Suprapubic skin (tissue), 4 donors: ENCODE data around the gene YIPF2.

Experiments
- CTCF ChIP-seq, 2 donors: fragments of 200-600 bp in 1 of 2; fragments of 450-650 bp in 1 of 2; sonication (generic) in 1 of 2; IDR thresholded peaks; one replicate each; pipeline ENCODE4 v1.5.1; 2016 to 2019; ENCODE audit warnings: antibody characterized with exemption in 2 of 2, mild to moderate bottlenecking in 1 of 2, moderate library complexity in 1 of 2
- EP300 ChIP-seq: sonication (generic); formaldehyde crosslinking; IDR thresholded peaks from one replicate; pipeline ENCODE4 v1.6.1; 2017; ENCODE audit warnings: antibody characterized with exemption
- POLR2AphosphoS5 ChIP-seq, 3 donors: sonication (generic); formaldehyde crosslinking; IDR thresholded peaks; one replicate each; pipeline ENCODE4 v1.6.1; 2017; ENCODE audit warnings: antibody characterized with exemption in 3 of 3

- TF ChIP-seq CTCF (IDR thresholded peaks at IDR 0.05) (no peak), POLR2AphosphoS5 (IDR thresholded peaks at IDR 0.05) (no peak), EP300 (no peak)
Observed at GRCh38 chr19:10921910-10922637, 6.4 kb downstream of the YIPF2 start.
